Cardiac muscle cell (in vitro differentiated cells and primary cell): Measurements from ENCODE around the gene PDIA5. TPM values are rescaled to one million over a fixed set of nuclear protein-coding genes. Genes with fewer than 3 reads are reported as not detected.
A peak's percentile ranks its signal among the peaks of the same experiment; 100 is the strongest.

Experiments
- DNase-seq, 2 donors: peaks; one replicate each; pipeline versions ENCODE4 v3.0.0 to v3.0.0-alpha.2; 2010 to 2017; ENCODE audit warnings: low read depth in 1 of 2, low spot score in 1 of 2
- H3K27ac ChIP-seq: fragments of 200-600 bp; sonication (generic); 2 replicates; pipeline ENCODE4 v1.5.1; 2016
- H3K27me3 ChIP-seq: fragments of 200-600 bp; sonication (generic); 2 replicates; pipeline ENCODE4 v1.6.0; 2016; ENCODE audit warnings: control low read depth
- H3K36me3 ChIP-seq: fragments of 200-600 bp; sonication (generic); 2 replicates; pipeline ENCODE4 v1.5.1; 2016; ENCODE audit warnings: control low read depth
- H3K4me1 ChIP-seq: fragments of 200-600 bp; sonication (generic); 2 replicates; pipeline ENCODE4 v1.8.1; 2017; ENCODE audit warnings: low read depth, mild to moderate bottlenecking, mixed run types
- H3K4me3 ChIP-seq: fragments of 200-600 bp; sonication (generic); 2 replicates; pipeline ENCODE4 v1.5.1; 2016; ENCODE audit warnings: mild to moderate bottlenecking
- H3K9me3 ChIP-seq: fragments of 200-600 bp; sonication (generic); 2 replicates; pipeline ENCODE4 v1.5.1; 2017; ENCODE audit warnings: low read depth, mild to moderate bottlenecking, control low read depth
- CTCF ChIP-seq: IDR thresholded peaks from 2 replicates; pipeline ENCODE4 v1.5.1; 2012; ENCODE audit warnings: low read depth, mild to moderate bottlenecking, low read length
- polyA plus RNA-seq: library from polyadenylated mRNA; unstranded; fragments of >200 nt; fragmentation: Nextera tagmentation; extraction: Ambion mirVana; gene quantifications from 2 replicates; pipeline ENCODE4 v1.2.1, GENCODE V29; 2016
- total RNA-seq: library from RNA; depleted of rRNA; stranded (reverse); fragments of >200 nt; gene quantifications from 2 replicates; pipeline ENCODE4 v1.2.3, GENCODE V29; 2016

Gene PDIA5
- total and polyA plus RNA-seq, 2 experiments from 2014 or later: 14.5 to 19.5 TPM

- H3K4me1 ChIP-seq: no peaks in the 10 kb centered on the region
- H3K4me3 ChIP-seq: no peak overlapping the region
- no peaks in the 10 kb centered on the region for H3K9me3 ChIP-seq
- H3K27me3 ChIP-seq: peaks cover 13% of the 10 kb centered on the region
- no peak for TF ChIP-seq CTCF
- no peak for DNase-seq
- no peak overlapping the region for H3K27ac ChIP-seq
- H3K36me3 ChIP-seq: no peaks in the 10 kb centered on the region
These were observed 45.4 kb upstream of the PDIA5 start for GRCh38 chr3:123021388-123021787.

- no peak for DNase-seq
- TF ChIP-seq CTCF: no peak
- Histone ChIP-seq H3K27me3 (peaks cover 20% of the 10 kb centered on the region), H3K27ac (no peak overlapping the region), H3K36me3 (no peaks in the 10 kb centered on the region), H3K4me1 (no peaks in the 10 kb centered on the region), H3K4me3 (no peak overlapping the region), H3K9me3 (no peaks in the 10 kb centered on the region)
These were observed 44.8 kb upstream of the PDIA5 start for GRCh38 chr3:123021996-123022510.

GRCh38 chr3:123024056-123024455 lies 42.8 kb upstream of the PDIA5 start:
- Histone ChIP-seq H3K4me3 (no peak overlapping the region), H3K4me1 (no peaks in the 10 kb centered on the region), H3K9me3 (no peaks in the 10 kb centered on the region), H3K27me3 (peaks cover 36% of the 10 kb centered on the region), H3K27ac (no peak overlapping the region), H3K36me3 (no peaks in the 10 kb centered on the region)
- no peak for TF ChIP-seq CTCF
- no peak for DNase-seq

- Histone ChIP-seq H3K9me3 (no peaks in the 10 kb centered on the region), H3K27ac (no peak overlapping the region), H3K4me3 (peak overlapping the region; percentile 44), H3K27me3 (peaks cover 37% of the 10 kb centered on the region), H3K36me3 (no peaks in the 10 kb centered on the region), H3K4me1 (no peaks in the 10 kb centered on the region)
- TF ChIP-seq CTCF: no peak
- DNase-seq: peak; percentile 26 to 52
These were observed 40.9 kb upstream of the PDIA5 start for GRCh38 chr3:123025642-123026521.

GRCh38 chr3:123026565-123027291 lies 40.1 kb upstream of the PDIA5 start:
- peak in 1 of 2 donors; percentile 52 for DNase-seq
- no peak for TF ChIP-seq CTCF
- Histone ChIP-seq H3K36me3 (no peaks in the 10 kb centered on the region), H3K27ac (no peak overlapping the region), H3K4me3 (peak overlapping the region; percentile 44), H3K27me3 (peaks cover 37% of the 10 kb centered on the region), H3K9me3 (no peaks in the 10 kb centered on the region), H3K4me1 (peaks cover 7% of the 10 kb centered on the region)
